Gastrocnemius medialis (tissue), 4 donors: Measurements from ENCODE around the gene LAMC1.

ENCODE experiments used
- POLR2A ChIP-seq, 2 donors: fragments of 450-650 bp; IDR thresholded peaks; one replicate each; pipeline ENCODE4 v1.6.1; 2017; ENCODE audit warnings: antibody characterized with exemption in 2 of 2, mild to moderate bottlenecking in 2 of 2, moderate library complexity in 2 of 2
- TF ChIP-seq, protein P1 (sequence below), 5 experiments: fragments of 450-650 bp in 3 of 5; fragments of 200-600 bp in 2 of 5; sonication (generic) in 2 of 5; IDR thresholded peaks in 4 of 5; conservative IDR thresholded peaks in 1 of 5; 1 replicate in 4 of 5; 2 replicates in 1 of 5; pipeline ENCODE4 v1.5.1; 2016 to 2019; ENCODE audit warnings: antibody characterized with exemption in 5 of 5, mild to moderate bottlenecking in 3 of 5, moderate library complexity in 3 of 5

DNA sequence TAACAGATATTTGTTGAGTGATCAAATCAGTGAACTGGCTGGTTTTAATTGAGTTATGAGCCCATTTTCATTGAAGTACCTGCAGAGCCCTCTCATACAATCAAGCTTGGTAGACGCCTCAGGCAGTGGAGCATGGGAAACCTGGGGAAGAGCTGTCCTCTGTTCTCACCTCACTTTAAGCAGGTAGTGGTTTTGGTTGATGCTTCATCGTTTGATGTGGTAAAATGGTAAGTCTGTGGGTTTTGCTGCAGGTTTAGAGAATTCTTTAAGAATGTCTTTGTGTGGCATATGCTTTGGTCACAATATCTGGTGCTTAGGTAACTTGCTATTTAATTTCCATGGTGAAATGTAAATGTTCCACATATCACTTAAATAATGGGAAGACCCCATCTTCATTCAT is 10.0 kb downstream of the LAMC1 start:
- TF ChIP-seq, protein P1, sequence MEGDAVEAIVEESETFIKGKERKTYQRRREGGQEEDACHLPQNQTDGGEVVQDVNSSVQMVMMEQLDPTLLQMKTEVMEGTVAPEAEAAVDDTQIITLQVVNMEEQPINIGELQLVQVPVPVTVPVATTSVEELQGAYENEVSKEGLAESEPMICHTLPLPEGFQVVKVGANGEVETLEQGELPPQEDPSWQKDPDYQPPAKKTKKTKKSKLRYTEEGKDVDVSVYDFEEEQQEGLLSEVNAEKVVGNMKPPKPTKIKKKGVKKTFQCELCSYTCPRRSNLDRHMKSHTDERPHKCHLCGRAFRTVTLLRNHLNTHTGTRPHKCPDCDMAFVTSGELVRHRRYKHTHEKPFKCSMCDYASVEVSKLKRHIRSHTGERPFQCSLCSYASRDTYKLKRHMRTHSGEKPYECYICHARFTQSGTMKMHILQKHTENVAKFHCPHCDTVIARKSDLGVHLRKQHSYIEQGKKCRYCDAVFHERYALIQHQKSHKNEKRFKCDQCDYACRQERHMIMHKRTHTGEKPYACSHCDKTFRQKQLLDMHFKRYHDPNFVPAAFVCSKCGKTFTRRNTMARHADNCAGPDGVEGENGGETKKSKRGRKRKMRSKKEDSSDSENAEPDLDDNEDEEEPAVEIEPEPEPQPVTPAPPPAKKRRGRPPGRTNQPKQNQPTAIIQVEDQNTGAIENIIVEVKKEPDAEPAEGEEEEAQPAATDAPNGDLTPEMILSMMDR (IDR thresholded peaks at IDR 0.05 in 4 of 5, conservative IDR thresholded peaks at IDR 0.05 in 1 of 5), result no peak
- TF ChIP-seq POLR2A (IDR thresholded peaks at IDR 0.05), result no peak
